Endothelial cell of umbilical vein (primary cell): ENCODE measurements around the gene SYCP2. TPM values are rescaled to one million over a fixed set of nuclear protein-coding genes. Genes with fewer than 3 reads are reported as not detected.

Experiments used
- BruUV-seq: library from RNA; stranded (reverse); fragments of 400-500 nt; replicated peaks from 2 replicates; lab custom pipeline; 2021; lab: Mats Ljungman, UMichigan
- CTCF ChIA-PET: fragments of 300-600, 350-600 bp; sonication (Branson Sonifier 250); formaldehyde crosslinking; loops from one replicate; lab custom pipeline; 2021; ENCODE audit warnings: antibody characterized with exemption, inconsistent platforms; lab: Charles Lee
- POLR2A ChIA-PET: fragments of 300-600, 350-600 bp; sonication (Branson Sonifier 250); formaldehyde crosslinking; loops from one replicate; lab custom pipeline; 2021; ENCODE audit warnings: antibody characterized with exemption, inconsistent platforms; lab: Charles Lee
- DNase-seq: peaks from one replicate; pipeline ENCODE4 v3.0.0-alpha.2; 2011; ENCODE audit warnings: low read depth, low spot score
- FAIRE-seq: peaks from 2 replicates; lab custom pipeline; 2011; peaks lifted over from hg19 to GRCh38; lab: Jason Lieb, UNC
- H2AFZ ChIP-seq: 2 replicates; pipeline ENCODE4 v1.6.0; 2012; ENCODE audit warnings: low read depth, low read length, control low read depth, inconsistent platforms
- H3K27ac ChIP-seq: 2 replicates; pipeline ENCODE4 v1.5.1; 2011; ENCODE audit warnings: low read depth, mild to moderate bottlenecking, control low read depth, low read length, moderate library complexity; ENCODE audit not compliant: insufficient read depth
- H3K27me3 ChIP-seq, 2 experiments: 2 replicates each; pipeline versions ENCODE4 v1.6.0 to v1.6.1; 2011; ENCODE audit warnings: low read length in 2 of 2, mixed read lengths in 1 of 2; ENCODE audit not compliant: control insufficient read depth in 2 of 2, insufficient read depth in 2 of 2
- H3K36me3 ChIP-seq, 2 experiments: 2 replicates in 1 of 2; 3 replicates in 1 of 2; pipeline ENCODE4 v1.5.1; 2011; ENCODE audit warnings: low read length in 2 of 2, mild to moderate bottlenecking in 1 of 2, moderate library complexity in 1 of 2; ENCODE audit not compliant: control insufficient read depth in 2 of 2, insufficient read depth in 2 of 2; ENCODE audit errors: extremely low read depth in 1 of 2
- H3K4me1 ChIP-seq: 3 replicates; pipeline ENCODE4 v1.5.1; 2011; ENCODE audit warnings: mild to moderate bottlenecking, low read length; ENCODE audit not compliant: control insufficient read depth, insufficient read depth; ENCODE audit errors: extremely low read depth
- H3K4me2 ChIP-seq: 2 replicates; pipeline ENCODE4 v1.6.1; 2011; ENCODE audit warnings: low read length, control low read depth, mixed read lengths; ENCODE audit not compliant: insufficient read depth
- H3K4me3 ChIP-seq, 3 experiments: fragments of 200-600 bp in 1 of 3; sonication (generic), shearing (Covaris generic) in 1 of 3; replicated peaks in 1 of 3; 2 replicates each; pipeline ENCODE4 v1.5.1; 2011 to 2016; ENCODE audit warnings: control low read depth in 3 of 3, low read length in 3 of 3, mild to moderate bottlenecking in 2 of 3, inconsistent platforms in 1 of 3, low read depth in 1 of 3, moderate library complexity in 1 of 3; ENCODE audit not compliant: insufficient read depth in 1 of 3
- H3K79me2 ChIP-seq: 2 replicates; pipeline ENCODE4 v1.6.0; 2012; ENCODE audit warnings: low read length, inconsistent platforms; ENCODE audit not compliant: control insufficient read depth, insufficient read depth
- H3K9ac ChIP-seq: replicated peaks from 2 replicates; pipeline ENCODE3; 2011; ENCODE audit warnings: low read length, control low read depth; ENCODE audit not compliant: insufficient read depth; ENCODE audit errors: extremely low read depth
- H3K9me1 ChIP-seq: replicated peaks from 3 replicates; pipeline ENCODE4 v1.6.0; 2011; ENCODE audit warnings: mild to moderate bottlenecking, low read length; ENCODE audit not compliant: control insufficient read depth, insufficient read depth; ENCODE audit errors: extremely low read depth
- H3K9me3 ChIP-seq: replicated peaks from 2 replicates; pipeline ENCODE4 v1.5.1; 2012; ENCODE audit warnings: low read length, inconsistent platforms; ENCODE audit not compliant: control insufficient read depth, insufficient read depth
- H4K20me1 ChIP-seq: replicated peaks from 2 replicates; pipeline ENCODE3; 2011; ENCODE audit warnings: mild to moderate bottlenecking, low read length; ENCODE audit not compliant: control insufficient read depth, insufficient read depth; ENCODE audit errors: extremely low read depth
- CTCF ChIP-seq, 2 donors: IDR thresholded peaks; 1 replicate in 1 of 2; 2 replicates in 1 of 2; pipeline ENCODE4 v1.5.1; 2011; ENCODE audit warnings: low read length in 2 of 2, mild to moderate bottlenecking in 2 of 2, moderate library complexity in 2 of 2, control low read depth in 1 of 2, inconsistent platforms in 1 of 2, low read depth in 1 of 2; ENCODE audit not compliant: insufficient read depth in 1 of 2; ENCODE audit errors: extremely low read depth in 1 of 2
- EZH2 ChIP-seq: IDR thresholded peaks from 2 replicates; pipeline ENCODE4 v1.6.1; 2012; ENCODE audit warnings: borderline replicate concordance, low read depth, mild to moderate bottlenecking, moderate library complexity, low read length, inconsistent platforms; ENCODE audit not compliant: severe bottlenecking
- FOS ChIP-seq: IDR thresholded peaks from 2 replicates; pipeline ENCODE4 v1.6.1; 2011; ENCODE audit warnings: mild to moderate bottlenecking, low read length, moderate library complexity, borderline replicate concordance; ENCODE audit not compliant: insufficient read depth
- GATA2 ChIP-seq: IDR thresholded peaks from 2 replicates; pipeline ENCODE4 v1.7.0; 2011; ENCODE audit warnings: low read depth, mild to moderate bottlenecking, moderate library complexity, mixed read lengths, low read length; ENCODE audit not compliant: insufficient read length, insufficient read depth
- JUN ChIP-seq: IDR thresholded peaks from 2 replicates; pipeline ENCODE4 v1.6.1; 2011; ENCODE audit warnings: borderline replicate concordance, low read depth; ENCODE audit not compliant: insufficient read length, insufficient read depth
- MYC ChIP-seq: IDR thresholded peaks from one replicate; pipeline ENCODE4 v1.6.1; 2011; ENCODE audit warnings: mild to moderate bottlenecking, low read depth, low read length
- POLR2A ChIP-seq: IDR thresholded peaks from 2 replicates; pipeline ENCODE4 v1.6.1; 2012; ENCODE audit warnings: low read depth, mild to moderate bottlenecking, control low read depth, low read length
- POLR2AphosphoS5 ChIP-seq: IDR thresholded peaks from 2 replicates; pipeline ENCODE4 v1.6.1; 2012; ENCODE audit warnings: low read depth, mild to moderate bottlenecking, control low read depth, low read length, moderate library complexity; ENCODE audit not compliant: insufficient read depth
- dilution Hi-C: fragments of 300-500 bp; cut with MboI; formaldehyde crosslinking; loops from one replicate; pipeline ENCODE4 v1.15.0; 2019; ENCODE audit warnings: low sequenced_read_pairs; ENCODE audit not compliant: extremely low pct_ligation_motif_present
- intact Hi-C: fragments of 100-400 bp; cut with micrococcal nuclease; formaldehyde crosslinking; loops from one replicate; pipeline ENCODE4 v1.10.0; 2022
- polyA plus RNA-seq, 4 experiments: library from polyadenylated mRNA; depleted of rRNA in 3 of 4; stranded (reverse) in 3 of 4; unstranded in 1 of 4; fragments of >200 nt; gene quantifications; 2 replicates each; pipeline versions ENCODE4 v1.2.1 to v1.2.3, GENCODE V29; 2011 to 2012; ENCODE audit warnings: missing spikeins in 1 of 4
- total RNA-seq: library from RNA; stranded (reverse); gene quantifications from 2 replicates; pipeline ENCODE4 v1.2.3, GENCODE V29; 2021
- TF ChIP-seq, protein P1 (sequence below): IDR thresholded peaks from 2 replicates; pipeline ENCODE4 v1.6.1; 2011; ENCODE audit not compliant: insufficient read depth, insufficient read length

The SYCP2 gene
- total and polyA plus RNA-seq, 2 donors (not counting 3 experiments of a cell fraction or from before 2014, with no cell fraction given): 0.07 to 0.35 TPM

DNA sequence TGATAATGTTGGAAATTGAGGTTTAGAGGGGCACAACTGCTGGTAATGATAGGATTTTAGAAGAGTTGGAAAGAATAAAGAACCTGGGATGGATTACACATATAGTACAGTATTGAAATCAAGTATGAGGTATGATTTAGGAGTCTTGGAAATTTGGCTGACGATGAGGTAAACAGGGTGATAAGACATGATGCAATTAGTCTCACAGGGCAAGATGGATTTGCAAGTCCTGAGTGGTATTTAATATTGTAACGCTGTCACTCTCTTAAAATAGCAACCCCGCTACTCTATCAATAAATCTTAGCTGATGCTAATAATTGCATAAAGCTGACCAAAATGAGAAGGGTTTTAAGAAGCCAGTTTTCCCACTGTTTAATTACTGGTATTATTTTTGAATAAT, 70.4 kb downstream of the SYCP2 start:
- Histone ChIP-seq H3K9me1 (no peaks in the 10 kb centered on the region), H3K4me2 (no peak overlapping the region), H3K4me1 (no peaks in the 10 kb centered on the region), H3K9ac (no peak overlapping the region), H3K4me3 (no peak overlapping the region), H3K27me3 (no peaks in the 10 kb centered on the region), H3K79me2 (no peaks in the 10 kb centered on the region), H3K36me3 (no peaks in the 10 kb centered on the region), H4K20me1 (no peaks in the 10 kb centered on the region), H3K27ac (no peak overlapping the region), H2AFZ (no peak overlapping the region), H3K9me3 (no peaks in the 10 kb centered on the region)
- FAIRE-seq: no peak
- BruUV-seq: no TSS peak
- ChIA-PET CTCF (no interaction called here), POLR2A (no interaction called here)
- intact Hi-C loops (no loop called here), dilution Hi-C loops (no loop called here)
- TF ChIP-seq POLR2A (no peak), CTCF (IDR thresholded peaks at IDR 0.05; ENCODE audit: extremely low read depth in 1 of 2, insufficient read depth in 1 of 2, low read depth in 1 of 2, low read length in 2 of 2) (no peak), JUN (no peak), MYC (no peak), FOS (no peak), GATA2 (no peak), EZH2 (no peak), POLR2AphosphoS5 (no peak)
- TF ChIP-seq, protein P1, sequence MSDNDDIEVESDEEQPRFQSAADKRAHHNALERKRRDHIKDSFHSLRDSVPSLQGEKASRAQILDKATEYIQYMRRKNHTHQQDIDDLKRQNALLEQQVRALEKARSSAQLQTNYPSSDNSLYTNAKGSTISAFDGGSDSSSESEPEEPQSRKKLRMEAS: no peak
- DNase-seq: no peak
